Measurements from ENCODE around the gene CARD6.
"Not testable (repeated sequence)": the region's sequence is repeated elsewhere in the genome, so short reads cannot be mapped to it uniquely, and the experiment has no call there.

Gene CARD6

GRCh38 chr5:40877371-40877988 lies 36.3 kb downstream of the CARD6 start:
- DNase-seq = no peak

DNA sequence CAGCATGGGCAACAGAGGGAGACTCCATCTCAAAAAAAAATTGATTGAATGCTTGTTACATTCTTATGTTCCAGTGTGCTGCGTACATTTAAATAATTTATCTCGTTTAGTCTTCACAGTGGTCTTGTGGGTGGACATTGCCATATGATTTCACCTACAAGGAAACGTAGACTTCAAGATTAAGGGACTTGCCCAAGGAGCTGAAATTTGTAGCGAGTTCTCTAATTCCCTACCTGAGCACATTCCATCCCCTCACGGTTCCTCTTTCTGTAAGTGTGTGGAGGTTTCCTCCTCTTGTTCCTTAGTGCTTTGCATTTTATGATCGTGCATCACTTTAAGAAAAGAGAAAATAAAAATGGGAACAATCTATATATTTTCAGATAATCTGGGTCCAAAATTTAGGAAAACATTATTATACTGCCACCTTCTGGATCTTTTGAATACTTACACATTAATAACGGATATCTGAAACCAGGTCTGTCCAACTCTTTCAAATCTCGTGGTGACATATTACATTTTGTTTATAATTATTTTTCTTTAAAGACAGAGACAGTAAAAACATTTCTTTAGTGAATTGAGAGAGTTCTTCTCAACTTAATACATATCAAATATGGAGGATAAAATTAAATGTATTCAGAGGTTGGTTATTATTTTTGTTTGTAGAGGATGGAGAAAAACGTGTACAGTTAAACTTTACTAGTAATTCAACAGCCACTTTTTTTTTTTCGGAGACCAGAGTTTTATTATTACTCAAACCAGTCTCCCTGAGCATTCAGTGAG lies 38.2 kb downstream of the CARD6 start:
- DNase-seq = no peak

GRCh38 chr5:40882291-40882690 lies 41.1 kb downstream of the CARD6 start:
- DNase-seq = no peak

- DNase-seq = not testable (repeated sequence)
These were observed 41.9 kb downstream of the CARD6 start for GRCh38 chr5:40883051-40883450.

- DNase-seq = not testable (repeated sequence)
These were observed 54.6 kb downstream of the CARD6 start for GRCh38 chr5:40895440-40896425.

- no peak for DNase-seq
These were observed 63.2 kb downstream of the CARD6 start for GRCh38 chr5:40904205-40904993.

DNA sequence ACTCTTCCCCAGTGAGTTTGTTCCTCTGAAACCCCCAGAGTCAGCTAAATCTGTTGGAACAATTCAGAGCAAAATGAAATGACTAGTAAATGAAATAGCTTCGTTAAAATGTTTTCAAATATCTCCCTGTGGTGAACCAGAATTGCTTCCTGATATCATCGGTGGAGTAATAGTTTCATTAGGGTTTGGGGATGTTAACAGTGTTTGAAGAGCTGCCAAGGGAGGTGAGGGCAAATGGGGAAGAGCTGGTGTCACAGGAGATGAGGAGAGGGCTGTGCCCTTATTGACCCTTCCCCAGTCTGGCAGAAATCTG lies 63.8 kb downstream of the CARD6 start:
- DNase-seq = no peak

GRCh38 chr5:40906351-40906751 lies 65.2 kb downstream of the CARD6 start:
- no peak for DNase-seq

DNA sequence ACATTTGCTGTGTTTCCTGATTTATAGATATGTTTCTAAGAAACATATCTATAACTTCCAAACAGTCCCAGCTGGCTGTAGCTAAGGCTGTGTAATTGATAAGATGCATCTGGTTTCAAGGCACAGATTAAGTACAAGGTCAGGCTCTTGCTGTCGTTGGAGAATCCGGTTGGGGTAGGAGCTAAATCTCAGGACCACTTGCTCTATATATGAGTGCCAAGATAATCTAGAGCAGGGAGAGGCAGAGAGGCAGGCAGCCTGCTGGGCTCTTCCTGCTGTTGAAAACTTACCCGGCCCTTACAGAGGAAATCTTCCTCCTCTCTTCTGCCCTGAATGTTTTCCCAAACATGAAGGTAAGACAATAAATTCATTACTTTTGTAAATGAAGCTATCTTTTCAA lies 68.1 kb downstream of the CARD6 start, which contains the start of gene C7:
C7 (plus strand) TSS at position 234 of the 400 bp plus-strand sequence; CDS start at position 348, 114 bp downstream.
- DNase-seq = no peak

DNA sequence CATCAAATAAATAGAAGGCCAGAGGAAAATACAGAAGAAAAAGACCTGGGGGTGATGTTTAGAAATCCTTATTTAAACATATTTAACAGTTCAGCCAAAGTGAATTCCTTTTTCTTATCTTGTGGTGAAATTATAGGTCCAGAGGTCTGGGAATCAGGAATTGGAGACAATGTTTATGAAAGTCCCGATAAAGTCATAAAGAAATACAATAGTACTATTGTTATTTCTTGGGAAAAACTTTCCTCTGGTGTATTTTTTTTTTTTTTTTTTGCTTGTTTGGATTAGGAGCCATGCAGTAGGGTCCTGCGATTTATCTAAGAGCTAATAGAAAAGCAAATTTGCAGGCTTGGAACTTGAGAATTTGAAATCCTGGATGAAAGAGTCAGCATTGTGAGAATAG lies 68.6 kb downstream of the CARD6 start:
- DNase-seq = no peak
